Omental fat pad (tissue), 4 donors: Measurements from ENCODE around the gene PLIN4. TPM values are rescaled to one million over a fixed set of nuclear protein-coding genes. Genes with fewer than 3 reads are reported as not detected.

Experiments used
- ATAC-seq: fragments of 150-250 bp; one replicate; pipeline ENCODE4 v1.9.1; 2016; ENCODE audit warnings: mild to moderate bottlenecking, moderate library complexity; ENCODE audit not compliant: low FRiP score
- DNase-seq: peaks from one replicate; pipeline ENCODE4 v3.0.0-alpha.2; 2019; ENCODE audit warnings: low spot score
- total RNA-seq, 4 donors: library from RNA; depleted of rRNA; stranded (reverse); fragments of >200 nt; gene quantifications; one replicate each; pipeline ENCODE4 v1.1.0, GENCODE V29; 2016
- TF ChIP-seq, protein P1 (sequence below), 3 donors: fragments of 450-650 bp; IDR thresholded peaks; one replicate each; pipeline ENCODE4 v1.5.1; 2016 to 2017; ENCODE audit warnings: antibody characterized with exemption in 3 of 3, mild to moderate bottlenecking in 3 of 3, moderate library complexity in 2 of 3

Gene PLIN4
- total RNA-seq, 4 donors from 2014 or later: 183 to 2,054 (median 453) TPM

DNA sequence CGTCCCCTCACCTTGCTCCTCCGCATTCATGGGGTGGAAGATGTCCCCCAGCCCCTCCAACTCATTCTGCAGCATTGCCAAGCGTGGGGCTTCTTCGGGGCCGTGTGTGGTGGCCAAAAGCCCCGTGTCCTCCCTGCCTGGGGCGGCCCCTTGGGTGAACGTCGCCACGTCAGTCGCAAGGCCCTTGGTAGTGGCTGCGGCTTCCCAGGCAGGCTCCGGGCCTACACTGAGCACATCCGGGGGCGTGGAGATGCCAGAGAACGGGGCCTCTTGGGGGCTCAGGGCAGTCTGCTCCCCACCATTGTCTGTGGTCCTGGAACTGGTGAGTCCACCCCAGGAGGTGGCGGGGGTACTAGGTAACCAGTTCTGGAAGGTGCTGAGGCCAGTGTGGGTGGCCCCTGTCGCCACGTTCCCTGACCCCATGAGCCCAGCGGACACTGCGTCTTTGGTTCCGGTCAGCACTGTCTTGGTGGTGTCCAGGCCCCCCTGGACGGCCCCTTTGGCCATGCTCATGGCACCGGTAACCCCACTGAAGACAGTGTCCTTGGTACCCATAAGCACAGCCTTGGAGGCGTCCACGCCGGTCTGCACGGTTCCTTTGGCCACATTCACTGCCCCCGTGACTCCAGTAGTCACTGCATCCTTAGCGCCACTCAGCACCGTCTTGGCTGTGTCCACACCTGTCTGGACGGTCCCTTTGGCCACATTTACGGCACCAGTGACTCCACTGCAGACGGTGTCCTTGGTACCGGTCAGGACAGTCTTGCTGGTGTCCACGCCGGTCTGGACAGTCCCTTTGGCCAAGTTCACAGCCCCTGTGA lies 7.6 kb downstream of the PLIN4 start:
- no peak for ATAC-seq
- TF ChIP-seq, protein P1, sequence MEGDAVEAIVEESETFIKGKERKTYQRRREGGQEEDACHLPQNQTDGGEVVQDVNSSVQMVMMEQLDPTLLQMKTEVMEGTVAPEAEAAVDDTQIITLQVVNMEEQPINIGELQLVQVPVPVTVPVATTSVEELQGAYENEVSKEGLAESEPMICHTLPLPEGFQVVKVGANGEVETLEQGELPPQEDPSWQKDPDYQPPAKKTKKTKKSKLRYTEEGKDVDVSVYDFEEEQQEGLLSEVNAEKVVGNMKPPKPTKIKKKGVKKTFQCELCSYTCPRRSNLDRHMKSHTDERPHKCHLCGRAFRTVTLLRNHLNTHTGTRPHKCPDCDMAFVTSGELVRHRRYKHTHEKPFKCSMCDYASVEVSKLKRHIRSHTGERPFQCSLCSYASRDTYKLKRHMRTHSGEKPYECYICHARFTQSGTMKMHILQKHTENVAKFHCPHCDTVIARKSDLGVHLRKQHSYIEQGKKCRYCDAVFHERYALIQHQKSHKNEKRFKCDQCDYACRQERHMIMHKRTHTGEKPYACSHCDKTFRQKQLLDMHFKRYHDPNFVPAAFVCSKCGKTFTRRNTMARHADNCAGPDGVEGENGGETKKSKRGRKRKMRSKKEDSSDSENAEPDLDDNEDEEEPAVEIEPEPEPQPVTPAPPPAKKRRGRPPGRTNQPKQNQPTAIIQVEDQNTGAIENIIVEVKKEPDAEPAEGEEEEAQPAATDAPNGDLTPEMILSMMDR (IDR thresholded peaks at IDR 0.05): no peak
- no peak for DNase-seq

DNA sequence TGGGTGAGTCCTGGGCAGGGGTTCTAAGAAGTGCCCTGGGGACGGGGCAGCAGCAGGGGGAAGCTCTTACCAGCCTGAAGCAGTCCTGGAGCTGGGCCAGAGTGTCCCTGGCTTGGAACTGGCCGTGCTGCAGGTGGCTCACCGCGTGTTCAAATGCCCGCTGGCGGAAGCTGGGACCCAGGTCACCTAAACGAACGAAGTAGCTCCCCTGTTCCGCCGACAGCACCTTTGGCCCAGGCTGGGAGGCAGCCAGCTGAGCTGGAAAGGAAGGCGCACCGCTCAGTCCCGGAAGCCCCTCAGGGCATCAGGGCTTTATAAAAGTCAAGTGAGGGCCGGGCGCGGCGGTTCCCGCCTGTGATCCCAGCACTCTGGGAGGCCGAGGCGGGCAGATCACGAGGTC lies 9.6 kb downstream of the PLIN4 start:
- TF ChIP-seq, protein P1 (IDR thresholded peaks at IDR 0.05): no peak
- no peak for DNase-seq
- ATAC-seq: no peak

DNA sequence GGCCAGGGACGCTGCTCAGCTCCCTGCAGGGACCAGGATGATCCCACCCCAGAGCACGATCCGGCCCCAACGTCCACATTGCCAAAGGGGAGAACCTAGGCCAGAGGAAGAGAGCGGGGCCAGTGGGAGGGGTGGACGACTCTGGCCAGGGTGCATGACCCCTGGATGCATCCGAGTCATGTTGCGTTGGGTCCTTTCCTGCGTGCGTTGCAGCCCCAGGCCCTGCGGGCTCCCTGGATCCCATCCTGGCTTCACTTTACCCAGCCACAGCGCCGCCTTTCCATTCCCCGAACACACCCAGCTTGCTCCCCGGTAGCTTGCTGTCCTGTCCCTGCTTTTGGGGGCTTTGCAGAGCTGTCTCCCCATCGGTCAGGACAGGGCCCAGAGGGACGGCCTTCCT lies 10.5 kb downstream of the PLIN4 start:
- DNase-seq (no peak), ATAC-seq (no peak)
- TF ChIP-seq, protein P1 (IDR thresholded peaks at IDR 0.05): no peak

DNA sequence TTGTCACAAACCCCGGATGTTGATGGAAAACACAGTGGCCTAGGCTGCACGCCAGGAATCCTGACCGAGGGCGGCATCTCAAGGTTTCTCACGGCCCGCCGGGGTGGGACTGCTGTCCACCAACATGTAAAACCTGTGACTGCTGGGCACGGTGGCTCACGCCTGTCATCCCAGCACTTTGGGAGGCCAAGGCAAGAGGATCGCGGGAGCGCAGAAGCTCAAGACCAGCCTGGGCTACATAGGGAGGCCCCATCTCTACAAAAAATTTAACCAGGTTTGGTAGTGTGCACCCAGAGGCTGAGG lies 11.2 kb downstream of the PLIN4 start:
- TF ChIP-seq, protein P1 (IDR thresholded peaks at IDR 0.05): no peak
- no peak for ATAC-seq

DNA sequence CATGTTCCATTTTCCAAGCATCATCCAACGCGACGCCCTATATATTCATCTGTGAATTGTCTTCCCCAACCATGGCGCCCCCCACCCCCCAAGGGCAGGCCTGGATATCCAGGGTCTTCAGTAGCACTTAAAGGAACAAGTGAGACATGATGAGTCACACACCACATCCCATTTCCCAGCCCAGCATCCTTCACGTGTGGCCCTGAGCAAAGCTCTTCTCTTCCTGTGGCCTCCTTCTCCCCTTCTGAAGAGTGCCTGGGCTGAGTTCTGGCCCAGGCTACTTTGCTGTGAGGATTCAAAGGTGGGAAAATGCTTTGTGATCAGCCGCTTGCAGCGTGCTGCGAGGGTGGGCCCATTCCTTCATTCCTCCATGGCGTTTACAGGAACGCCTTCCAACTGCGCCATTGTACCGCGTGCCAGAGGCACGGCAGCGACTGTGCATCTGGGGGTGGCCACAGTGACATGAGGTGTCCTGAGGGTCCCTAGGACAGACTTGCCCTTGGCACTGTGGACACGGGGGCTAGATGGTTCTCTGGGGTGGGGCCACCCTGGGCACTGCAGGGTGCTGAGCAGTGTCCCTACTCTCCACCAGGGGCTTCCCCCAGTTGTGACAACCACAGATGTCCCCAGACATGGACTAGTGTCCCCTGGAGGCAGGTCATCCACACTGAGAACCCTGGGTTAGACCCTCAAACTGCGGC lies 11.7 kb downstream of the PLIN4 start:
- DNase-seq: no peak
- ATAC-seq: no peak
- TF ChIP-seq, protein P1 (IDR thresholded peaks at IDR 0.05): no peak

More for the DNA sequence above, 11.2 kb downstream of the PLIN4 start:
- DNase-seq: no peak

DNA sequence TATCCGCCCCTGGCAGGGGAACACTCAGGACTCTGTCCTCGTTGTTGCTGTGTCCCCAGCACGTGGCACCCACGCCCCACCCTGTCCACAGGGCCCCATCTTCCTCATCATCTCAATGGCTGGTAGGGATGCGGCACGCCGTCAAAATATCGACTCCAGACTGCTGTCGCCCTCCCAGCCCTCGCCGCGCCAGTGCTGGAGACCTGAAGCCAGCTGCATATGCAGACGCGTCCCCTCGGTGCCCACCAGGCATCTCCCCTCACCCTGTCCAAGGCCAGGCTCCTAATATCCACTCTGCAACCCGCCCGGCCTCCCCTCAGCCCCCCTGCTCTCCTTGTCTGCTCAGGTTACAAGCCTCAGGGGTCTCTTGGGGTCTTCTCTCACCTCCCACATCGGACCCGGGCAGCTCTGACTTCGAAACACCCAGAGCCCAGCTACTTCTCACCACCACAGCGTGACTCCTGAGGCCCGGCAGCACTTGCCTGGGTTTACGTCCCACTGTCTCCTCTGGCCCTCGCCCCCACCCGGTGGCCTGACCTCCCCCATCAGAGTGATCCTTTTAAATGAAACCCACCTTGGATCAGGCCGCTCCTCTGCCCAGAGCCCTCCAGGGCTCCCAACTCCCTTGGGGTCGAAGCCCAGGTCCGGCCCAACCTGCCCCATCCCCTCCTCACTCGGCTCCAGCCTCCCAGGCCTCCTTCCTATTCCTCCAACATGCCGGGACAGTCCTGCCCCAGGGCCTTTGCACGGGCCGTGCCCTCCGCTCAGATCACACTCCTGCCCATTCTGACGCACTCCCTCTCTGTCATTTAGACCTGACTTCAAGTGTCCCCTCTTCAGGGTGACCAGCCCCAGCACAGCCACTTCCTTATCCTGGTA lies 12.5 kb downstream of the PLIN4 start:
- DNase-seq (no peak), ATAC-seq (no peak)
- TF ChIP-seq, protein P1 (IDR thresholded peaks at IDR 0.05): no peak
